GM21515 (cell line): Measurements from ENCODE around the gene TTC39A.
A peak's percentile ranks its signal among the peaks of the same experiment; 100 is the strongest.
"Not testable (repeated sequence)": the region's sequence is repeated elsewhere in the genome, so short reads cannot be mapped to it uniquely, and the experiment has no call there.

Experiments used
- ATAC-seq: cut with Tn5 transposase; IDR thresholded peaks from one replicate; pipeline ENCODE4 v1.9.1; 2021; ENCODE audit not compliant: unreplicated experiment

Gene TTC39A

DNA sequence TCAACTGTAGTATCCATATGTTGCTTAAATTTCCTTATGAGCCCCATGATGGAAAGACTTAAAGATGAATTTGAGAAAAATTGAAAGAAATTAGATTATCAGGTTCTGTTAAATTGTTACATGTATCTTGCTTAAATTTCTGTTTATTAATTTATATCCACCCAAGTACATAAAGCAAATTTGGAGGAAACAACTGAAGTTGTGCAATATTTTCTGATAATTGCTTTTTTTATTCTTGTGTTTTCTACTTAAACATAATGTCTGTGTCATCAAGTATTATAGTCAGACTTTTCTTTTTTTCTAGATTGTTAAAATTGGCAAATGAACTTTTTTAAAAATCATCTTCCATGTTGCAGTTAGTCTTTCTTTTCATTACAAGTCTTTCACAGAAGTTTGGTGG, 57.4 kb downstream of the TTC39A start:
- ATAC-seq, result no peak

DNA sequence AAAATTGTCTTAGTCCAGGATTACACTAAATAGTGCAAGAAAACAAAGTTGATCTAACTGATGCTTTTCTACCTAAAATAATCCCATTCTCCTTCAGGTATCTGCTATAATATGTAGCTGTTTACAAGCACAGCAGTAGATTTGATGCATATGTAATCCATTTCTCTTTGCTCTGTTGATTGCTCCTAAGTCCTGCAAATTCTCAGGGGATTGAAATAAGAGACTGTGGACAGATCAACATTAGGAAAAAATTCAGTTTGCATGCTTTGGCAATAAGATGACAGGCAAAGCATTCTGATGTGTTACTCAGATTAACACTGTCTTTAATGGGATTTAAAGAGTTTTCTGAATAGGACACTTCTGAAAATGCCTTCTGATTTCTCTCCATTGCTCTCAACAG, 59.6 kb downstream of the TTC39A start:
- no peak for ATAC-seq

DNA sequence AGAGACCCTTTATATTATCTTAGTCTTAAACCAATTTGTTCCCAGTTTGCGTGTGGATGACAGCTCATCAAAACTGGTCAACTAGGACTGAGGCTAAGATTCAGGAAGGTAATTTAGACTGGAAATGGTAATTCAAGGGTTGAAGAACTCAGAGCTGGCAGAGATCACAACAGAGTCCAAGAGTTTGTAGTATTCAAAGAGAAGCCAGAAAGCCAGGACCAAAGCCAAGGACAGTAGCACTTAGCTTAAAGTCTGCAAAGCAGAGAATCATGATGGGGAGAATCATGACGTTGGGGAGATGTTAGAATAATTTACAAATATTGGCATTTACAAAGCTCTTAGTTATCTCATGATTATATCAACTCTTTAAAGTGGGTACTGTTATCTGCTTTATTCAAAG, 61.7 kb downstream of the TTC39A start:
- no peak for ATAC-seq

DNA sequence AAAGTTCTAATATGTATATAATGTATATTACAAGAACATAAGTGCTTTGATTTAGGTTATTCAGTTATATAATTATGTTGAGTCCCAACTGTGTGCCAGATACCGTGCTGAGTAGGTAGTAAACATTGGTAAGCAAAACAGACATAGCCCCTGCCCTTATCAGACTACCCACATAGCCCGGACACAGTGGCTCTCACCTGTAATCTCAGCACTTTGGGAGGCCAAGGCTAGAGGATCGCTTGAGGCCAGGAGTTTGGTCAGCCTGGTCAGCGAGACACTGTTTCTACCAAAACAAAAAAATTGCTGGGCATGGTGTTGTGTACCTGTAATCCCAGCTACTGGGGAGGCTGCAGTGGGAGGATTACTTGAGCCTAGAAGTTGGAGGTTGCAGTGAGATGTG, 63.6 kb downstream of the TTC39A start:
- ATAC-seq, result no peak

GRCh38 chr1:51266181-51266580, 64.2 kb downstream of the TTC39A start:
- no peak for ATAC-seq

- no peak for ATAC-seq
Measured at GRCh38 chr1:51265618-51266017, 64.7 kb downstream of the TTC39A start.

GRCh38 chr1:51264451-51264850, 65.9 kb downstream of the TTC39A start:
- no peak for ATAC-seq

DNA sequence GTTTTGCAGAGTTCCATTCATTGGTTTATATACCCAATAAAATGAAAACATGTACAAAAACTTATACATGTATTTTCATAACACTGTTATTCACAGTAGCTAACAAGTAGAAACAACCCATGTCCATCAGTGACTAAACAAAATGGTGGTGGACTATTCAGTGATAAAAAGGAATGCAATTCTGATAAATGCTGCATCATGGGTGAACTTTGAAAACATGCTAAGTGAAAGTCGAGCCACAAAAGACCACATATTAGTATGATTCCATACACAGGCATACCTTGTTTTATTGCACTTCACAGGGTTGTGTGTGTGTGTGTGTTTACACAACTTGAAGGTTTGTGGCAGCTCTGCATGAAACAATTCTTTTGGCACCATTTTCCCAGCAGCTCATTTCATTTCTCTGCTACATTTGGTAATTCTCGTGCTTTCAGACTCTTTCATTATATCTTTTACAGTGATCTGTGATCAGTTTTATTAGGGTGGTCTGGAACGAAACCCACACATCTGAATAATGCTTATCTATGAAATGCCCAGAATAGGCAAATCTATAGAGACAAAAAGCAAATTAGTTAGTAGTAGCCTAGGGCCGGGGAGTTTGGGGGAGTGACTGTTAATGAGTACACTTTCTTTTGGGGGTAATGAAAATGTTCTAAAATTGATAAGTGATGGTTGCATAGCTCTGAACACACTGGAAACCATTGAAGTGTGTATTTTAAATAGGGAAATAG, 67.0 kb downstream of the TTC39A start:
- no peak for ATAC-seq

GRCh38 chr1:51255331-51255730, 75.0 kb downstream of the TTC39A start:
- no peak for ATAC-seq

DNA sequence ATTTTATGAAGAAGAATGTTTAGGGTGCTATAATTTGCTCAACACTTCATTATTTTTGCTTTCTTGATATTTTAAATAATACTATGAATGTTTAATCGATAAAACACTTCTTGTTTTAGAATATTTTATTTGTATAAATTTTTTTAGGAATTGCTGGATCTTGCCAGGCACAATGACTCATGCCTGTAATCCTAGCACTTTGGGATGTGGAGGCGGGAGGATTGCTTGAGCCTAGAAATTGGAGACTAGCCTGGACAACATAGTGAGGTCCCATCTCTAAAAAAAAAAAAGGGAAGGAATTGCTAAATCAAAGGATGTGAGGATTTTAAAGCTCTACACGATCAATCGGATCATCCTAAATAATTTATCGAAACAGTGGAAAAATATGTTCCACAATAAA, 76.7 kb downstream of the TTC39A start:
- ATAC-seq, result no peak

- ATAC-seq, result no peak
Measured at GRCh38 chr1:51252366-51252765, 78.0 kb downstream of the TTC39A start.

- ATAC-seq, result not testable (repeated sequence)
Measured at GRCh38 chr1:51251165-51251564, 79.2 kb downstream of the TTC39A start.

GRCh38 chr1:51250729-51251128, 79.6 kb downstream of the TTC39A start:
- not testable (repeated sequence) for ATAC-seq

GRCh38 chr1:51249445-51249844, 80.9 kb downstream of the TTC39A start:
- no peak for ATAC-seq

DNA sequence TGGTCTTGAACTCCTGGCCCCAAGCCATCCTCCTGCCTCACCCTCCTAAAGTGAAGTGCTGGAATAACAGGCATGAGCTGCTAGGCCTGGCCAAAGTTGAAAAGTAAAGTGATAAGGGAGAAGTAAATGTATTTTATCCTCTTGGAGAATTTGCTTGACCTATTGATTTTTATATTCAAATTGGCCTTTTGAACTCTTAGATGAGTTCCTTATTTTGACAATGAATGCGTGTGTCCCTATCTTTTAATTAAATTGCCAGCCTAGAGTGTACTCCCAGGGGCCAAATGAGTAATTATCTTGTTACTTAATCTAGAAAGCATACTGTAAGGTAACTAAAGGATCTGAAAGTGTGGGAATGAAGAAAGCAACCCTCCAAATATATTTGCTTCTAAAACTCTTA, 82.9 kb downstream of the TTC39A start:
- no peak for ATAC-seq

GRCh38 chr1:51247022-51247421, 83.3 kb downstream of the TTC39A start:
- peak; percentile 72 for ATAC-seq

- no peak for ATAC-seq
Measured at GRCh38 chr1:51242546-51242945, 87.8 kb downstream of the TTC39A start.

GRCh38 chr1:51241119-51241518, 89.2 kb downstream of the TTC39A start:
- ATAC-seq, result no peak

DNA sequence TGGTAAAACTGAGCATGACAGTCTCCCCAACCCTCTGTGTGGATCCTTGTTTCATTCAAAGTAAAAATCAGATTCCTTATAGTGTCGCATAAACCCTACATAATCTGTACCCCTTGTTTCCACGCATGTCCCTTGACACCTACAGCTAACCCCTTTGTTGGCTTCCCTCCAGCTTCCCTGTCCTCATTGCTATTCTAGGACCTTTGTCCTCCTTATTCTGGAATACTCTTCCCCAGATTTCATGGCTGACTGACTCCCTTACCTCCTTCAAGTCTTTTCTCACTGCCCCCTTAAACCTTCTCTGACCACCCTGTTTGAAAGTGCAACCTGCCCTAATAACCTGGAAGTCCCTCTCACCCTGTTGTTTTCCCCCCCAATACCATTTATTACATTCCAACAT, 90.3 kb downstream of the TTC39A start:
- ATAC-seq, result no peak

GRCh38 chr1:51238034-51238403, 92.3 kb downstream of the TTC39A start:
- no peak for ATAC-seq

- ATAC-seq, result no peak
Measured at GRCh38 chr1:51237351-51238033, 92.9 kb downstream of the TTC39A start.
